HepG2 (cell line): ENCODE measurements around the gene RASGRP4. TPM values are rescaled to one million over a fixed set of nuclear protein-coding genes. Genes with fewer than 3 reads are reported as not detected.

Experiments used
- ELF3 ChIP-seq: IDR thresholded peaks from 2 replicates; pipeline ENCODE4 v1.6.1; 2016; ENCODE audit warnings: missing genetic modification reagents, missing compliant biosample characterization
- FOXK1 ChIP-seq: sonication (generic); formaldehyde crosslinking; IDR thresholded peaks from 2 replicates; pipeline ENCODE4 v1.4.0; 2020; ENCODE audit warnings: low read depth, missing genetic modification reagents, borderline replicate concordance
- HBP1 ChIP-seq: IDR thresholded peaks from 2 replicates; pipeline ENCODE4 v1.6.1; 2016; ENCODE audit warnings: low read depth, control low read depth
- SALL1 ChIP-seq: sonication (generic); formaldehyde crosslinking; IDR thresholded peaks from 2 replicates; pipeline ENCODE4 v1.8.0; 2022; ENCODE audit warnings: mild to moderate bottlenecking, missing genetic modification reagents
- SMAD3 ChIP-seq: sonication (generic); formaldehyde crosslinking; IDR thresholded peaks from 2 replicates; pipeline ENCODE4 v1.4.0; 2020; ENCODE audit warnings: missing genetic modification reagents
- WIZ ChIP-seq: sonication (generic); formaldehyde crosslinking; IDR thresholded peaks from 2 replicates; pipeline ENCODE4 v1.5.1; 2020; ENCODE audit warnings: mild to moderate bottlenecking, missing genetic modification reagents
- ZNF563 ChIP-seq: sonication (generic); formaldehyde crosslinking; IDR thresholded peaks from 2 replicates; pipeline ENCODE4 v1.8.0; 2022; ENCODE audit warnings: mild to moderate bottlenecking, moderate library complexity, missing genetic modification reagents
- ZSCAN9 ChIP-seq: IDR thresholded peaks from 2 replicates; pipeline ENCODE4 v1.6.1; 2016; ENCODE audit warnings: borderline replicate concordance
- polyA plus RNA-seq, 8 experiments: library from polyadenylated mRNA; depleted of rRNA in 3 of 8; stranded (reverse) in 7 of 8; unstranded in 1 of 8; fragments of >200 nt; fragmentation: Illumina TruSeq in 4 of 8; extraction: Trizol in 4 of 8; gene quantifications; 2 replicates each; pipeline versions ENCODE4 v1.2.1 to v1.2.3, GENCODE V29; 2011 to 2016; ENCODE audit warnings: low read depth in 4 of 8, missing spikeins in 1 of 8, mixed read lengths in 1 of 8; ENCODE audit not compliant: insufficient read depth in 1 of 8
- total RNA-seq, 5 experiments: library from RNA; depleted of rRNA; stranded (reverse); fragments of >200 nt; fragmentation: Illumina TruSeq; extraction: Trizol; gene quantifications; 2 replicates each; pipeline ENCODE4 v1.2.3, GENCODE V29; 2016; ENCODE audit warnings: low read depth in 1 of 5
- TF ChIP-seq, protein P1 (sequence below): sonication (generic); formaldehyde crosslinking; IDR thresholded peaks from 2 replicates; pipeline ENCODE4 v1.4.0; 2020; ENCODE audit warnings: missing genetic modification reagents, borderline replicate concordance

Gene RASGRP4
- total and polyA plus RNA-seq, 2 of the 13 experiments (the other 11 are each of a cell fraction or from before 2014, with no cell fraction given), result not detected

- TF ChIP-seq, protein P1, sequence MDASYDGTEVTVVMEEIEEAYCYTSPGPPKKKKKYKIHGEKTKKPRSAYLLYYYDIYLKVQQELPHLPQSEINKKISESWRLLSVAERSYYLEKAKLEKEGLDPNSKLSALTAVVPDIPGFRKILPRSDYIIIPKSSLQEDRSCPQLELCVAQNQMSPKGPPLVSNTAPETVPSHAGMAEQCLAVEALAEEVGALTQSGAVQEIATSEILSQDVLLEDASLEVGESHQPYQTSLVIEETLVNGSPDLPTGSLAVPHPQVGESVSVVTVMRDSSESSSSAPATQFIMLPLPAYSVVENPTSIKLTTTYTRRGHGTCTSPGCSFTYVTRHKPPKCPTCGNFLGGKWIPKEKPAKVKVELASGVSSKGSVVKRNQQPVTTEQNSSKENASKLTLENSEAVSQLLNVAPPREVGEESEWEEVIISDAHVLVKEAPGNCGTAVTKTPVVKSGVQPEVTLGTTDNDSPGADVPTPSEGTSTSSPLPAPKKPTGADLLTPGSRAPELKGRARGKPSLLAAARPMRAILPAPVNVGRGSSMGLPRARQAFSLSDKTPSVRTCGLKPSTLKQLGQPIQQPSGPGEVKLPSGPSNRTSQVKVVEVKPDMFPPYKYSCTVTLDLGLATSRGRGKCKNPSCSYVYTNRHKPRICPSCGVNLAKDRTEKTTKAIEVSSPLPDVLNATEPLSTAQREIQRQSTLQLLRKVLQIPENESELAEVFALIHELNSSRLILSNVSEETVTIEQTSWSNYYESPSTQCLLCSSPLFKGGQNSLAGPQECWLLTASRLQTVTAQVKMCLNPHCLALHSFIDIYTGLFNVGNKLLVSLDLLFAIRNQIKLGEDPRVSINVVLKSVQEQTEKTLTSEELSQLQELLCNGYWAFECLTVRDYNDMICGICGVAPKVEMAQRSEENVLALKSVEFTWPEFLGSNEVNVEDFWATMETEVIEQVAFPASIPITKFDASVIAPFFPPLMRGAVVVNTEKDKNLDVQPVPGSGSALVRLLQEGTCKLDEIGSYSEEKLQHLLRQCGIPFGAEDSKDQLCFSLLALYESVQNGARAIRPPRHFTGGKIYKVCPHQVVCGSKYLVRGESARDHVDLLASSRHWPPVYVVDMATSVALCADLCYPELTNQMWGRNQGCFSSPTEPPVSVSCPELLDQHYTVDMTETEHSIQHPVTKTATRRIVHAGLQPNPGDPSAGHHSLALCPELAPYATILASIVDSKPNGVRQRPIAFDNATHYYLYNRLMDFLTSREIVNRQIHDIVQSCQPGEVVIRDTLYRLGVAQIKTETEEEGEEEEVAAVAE (CRISPR knock-in tag), result 0 out of 2 replicates have a peak, but pooled peaks have one; percentile 54
- TF ChIP-seq WIZ (CRISPR knock-in tag) (peak; percentile 82; the same call in 1 of the 2 replicates), HBP1 (CRISPR knock-in tag) (0 out of 2 replicates have a peak, but pooled peaks have one; percentile 26), FOXK1 (peak; percentile 38; the same call in 1 of the 2 replicates), SMAD3 (CRISPR knock-in tag) (0 out of 2 replicates have a peak, but pooled peaks have one; percentile 38), ELF3 (CRISPR knock-in tag) (0 out of 2 replicates have a peak, but pooled peaks have one; percentile 17), ZNF563 (CRISPR knock-in tag) (no peak), SALL1 (CRISPR knock-in tag) (0 out of 2 replicates have a peak, but pooled peaks have one; percentile 22), ZSCAN9 (peak; percentile 58; the same call in 1 of the 2 replicates)
Observed at GRCh38 chr19:38455031-38455430, 29.0 kb upstream of the RASGRP4 start (continued).
